SU-DHL-6 (cell line): ENCODE measurements around the gene GATAD2B.
A peak's percentile ranks its signal among the peaks of the same experiment; 100 is the strongest.

ENCODE experiments used
- H2AFZ ChIP-seq: fragments of 200-600 bp; sonication (generic); 2 replicates; pipeline ENCODE4 v1.6.1; 2014; ENCODE audit warnings: low read depth, mild to moderate bottlenecking, moderate library complexity, mixed read lengths, antibody characterized with exemption, low read length; ENCODE audit not compliant: severe bottlenecking
- H3F3A ChIP-seq: fragments of 200-600 bp; shearing (Covaris generic); 2 replicates; pipeline ENCODE4 v1.6.0; 2016; ENCODE audit warnings: antibody characterized with exemption, mild to moderate bottlenecking; ENCODE audit not compliant: insufficient read depth
- H3K27ac ChIP-seq: fragments of 200-600 bp; sonication (generic); 2 replicates; pipeline ENCODE4 v1.5.1; 2016; ENCODE audit warnings: low read depth, mild to moderate bottlenecking, low read length, moderate library complexity, mixed read lengths
- H3K27me3 ChIP-seq: fragments of 200-600 bp; sonication (generic), shearing (Covaris generic); 2 replicates; pipeline ENCODE4 v1.6.0; 2014; ENCODE audit warnings: mild to moderate bottlenecking, low read length
- H3K36me3 ChIP-seq: fragments of 200-600 bp; sonication (generic); 2 replicates; pipeline ENCODE4 v1.6.1; 2014; ENCODE audit warnings: mild to moderate bottlenecking, low read length, mixed read lengths
- H3K4me2 ChIP-seq: fragments of 300-600, 200-600 bp; shearing (Covaris generic), sonication (generic); 2 replicates; pipeline ENCODE4 v1.6.0; 2014; ENCODE audit warnings: low read length, low read depth, mild to moderate bottlenecking; ENCODE audit not compliant: poor library complexity, severe bottlenecking
- H3K4me3 ChIP-seq: fragments of 200-600 bp; sonication (generic); 2 replicates; pipeline ENCODE4 v1.5.1; 2014; ENCODE audit warnings: antibody characterized with exemption, low read length, mild to moderate bottlenecking, mixed read lengths; ENCODE audit not compliant: insufficient read depth, poor library complexity, severe bottlenecking
- H3K79me2 ChIP-seq: fragments of 200-600 bp; sonication (generic); 2 replicates; pipeline ENCODE4 v1.6.1; 2014; ENCODE audit warnings: mild to moderate bottlenecking, low read length, moderate library complexity; ENCODE audit not compliant: insufficient read depth
- H3K9ac ChIP-seq: fragments of 200-600 bp; sonication (generic); 2 replicates; pipeline ENCODE4 v1.7.0; 2014; ENCODE audit warnings: mild to moderate bottlenecking, low read length
- H3K9me2 ChIP-seq: fragments of 200-600 bp; sonication (generic); replicated peaks from 2 replicates; pipeline ENCODE4 v1.6.1; 2014; ENCODE audit warnings: low read length; ENCODE audit not compliant: insufficient read depth
- H3K9me3 ChIP-seq: fragments of 200-600 bp; sonication (generic); 2 replicates; pipeline ENCODE4 v1.6.1; 2014; ENCODE audit warnings: low read length, mixed read lengths; ENCODE audit not compliant: insufficient read depth
- H4K20me1 ChIP-seq: fragments of 200-600 bp; sonication (generic); 2 replicates; pipeline ENCODE4 v1.6.1; 2014; ENCODE audit warnings: low read depth, mild to moderate bottlenecking, antibody characterized with exemption, low read length, moderate library complexity, mixed read lengths
- CTCF ChIP-seq: fragments of 200-600 bp; sonication (generic); IDR thresholded peaks from one replicate; pipeline ENCODE4 v1.5.1; 2017; ENCODE audit warnings: antibody characterized with exemption, mild to moderate bottlenecking, low read length, moderate library complexity; ENCODE audit not compliant: insufficient read depth, poor library complexity, severe bottlenecking
- EZH2phosphoT487 ChIP-seq: fragments of 200-600 bp; sonication (generic), shearing (Covaris generic); conservative IDR thresholded peaks from 2 replicates; pipeline ENCODE4 v1.6.1; 2018; ENCODE audit warnings: mild to moderate bottlenecking, antibody characterized with exemption, low read length, moderate library complexity, mixed read lengths

Gene GATAD2B

GRCh38 chr1:153796786-153797659 lies 125.7 kb downstream of the GATAD2B start:
- no peak overlapping the region for H3K27ac ChIP-seq
- no peaks in the 10 kb centered on the region for H3K9me2 ChIP-seq
- H3K9ac ChIP-seq: no peak overlapping the region
- H3F3A ChIP-seq: peaks cover 8% of the 10 kb centered on the region
- TF ChIP-seq CTCF (peak; percentile 60), EZH2phosphoT487 (no peak)
- no peaks in the 10 kb centered on the region for H3K9me3 ChIP-seq
- no peaks in the 10 kb centered on the region for H3K36me3 ChIP-seq
- H3K4me3 ChIP-seq: no peak overlapping the region
- peak overlapping the region; percentile 21 for H3K4me2 ChIP-seq
- no peaks in the 10 kb centered on the region for H3K27me3 ChIP-seq
- H4K20me1 ChIP-seq: no peaks in the 10 kb centered on the region
- no peaks in the 10 kb centered on the region for H3K79me2 ChIP-seq
- no peak overlapping the region for H2AFZ ChIP-seq

GRCh38 chr1:153795934-153796785 lies 126.6 kb downstream of the GATAD2B start:
- no peaks in the 10 kb centered on the region for H3K79me2 ChIP-seq
- H3K9me2 ChIP-seq: no peaks in the 10 kb centered on the region
- H4K20me1 ChIP-seq: no peaks in the 10 kb centered on the region
- no peak overlapping the region for H3K27ac ChIP-seq
- H2AFZ ChIP-seq: no peak overlapping the region
- no peaks in the 10 kb centered on the region for H3K27me3 ChIP-seq
- TF ChIP-seq CTCF (no peak), EZH2phosphoT487 (no peak)
- H3K36me3 ChIP-seq: no peaks in the 10 kb centered on the region
- H3K4me3 ChIP-seq: no peak overlapping the region
- H3K9me3 ChIP-seq: no peaks in the 10 kb centered on the region
- H3F3A ChIP-seq: peaks cover 14% of the 10 kb centered on the region
- no peak overlapping the region for H3K4me2 ChIP-seq
- H3K9ac ChIP-seq: no peak overlapping the region

- Histone ChIP-seq H3F3A (peaks cover 19% of the 10 kb centered on the region), H3K27me3 (no peaks in the 10 kb centered on the region), H2AFZ (no peak overlapping the region), H3K4me2 (no peak overlapping the region), H3K79me2 (no peaks in the 10 kb centered on the region), H4K20me1 (no peaks in the 10 kb centered on the region), H3K9me3 (no peaks in the 10 kb centered on the region), H3K9me2 (no peaks in the 10 kb centered on the region), H3K36me3 (no peaks in the 10 kb centered on the region), H3K4me3 (no peak overlapping the region), H3K9ac (no peak overlapping the region), H3K27ac (no peak overlapping the region)
- TF ChIP-seq EZH2phosphoT487 (no peak), CTCF (no peak)
Measured at GRCh38 chr1:153795330-153795837, 127.4 kb downstream of the GATAD2B start.
